Measurements from ENCODE around the gene BEAN1.

The BEAN1 gene

DNA sequence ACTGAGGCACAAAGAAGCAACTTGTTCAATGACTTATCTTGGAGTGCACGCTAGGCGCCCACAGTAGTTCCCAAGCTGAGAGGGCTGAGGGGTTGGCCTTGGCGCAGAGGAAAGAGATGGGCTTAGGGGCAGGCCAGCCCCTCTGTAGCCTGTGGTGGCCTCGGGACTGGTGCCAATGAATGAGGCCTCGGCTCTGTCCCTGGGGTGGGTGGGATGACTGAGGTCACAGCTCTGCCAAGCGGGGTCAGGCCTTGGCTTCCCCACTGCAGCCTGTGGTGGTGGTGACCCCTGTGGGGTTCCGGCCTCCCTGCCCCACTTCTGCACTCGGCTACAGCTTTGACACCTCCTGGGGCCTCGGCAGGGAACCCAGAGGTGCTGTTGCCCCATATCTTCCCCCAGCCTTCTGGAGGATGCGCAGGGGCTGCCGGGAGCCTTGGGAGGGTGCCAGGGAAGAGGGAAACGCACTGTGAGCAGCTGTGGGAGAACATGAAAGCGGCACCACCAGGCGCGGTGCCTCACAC, 46.0 kb downstream of the BEAN1 start:
- Histone ChIP-seq H3K4me3 (ENCODE audit: low read length) (no peak overlapping the region), H3K9ac (ENCODE audit: low read length) (no peak overlapping the region), H3K27me3 (ENCODE audit: control insufficient read depth, insufficient read depth, low read length) (peaks cover 4% of the 10 kb centered on the region), H3K4me1 (ENCODE audit: control insufficient read depth, insufficient read depth, low read length) (no peaks in the 10 kb centered on the region), H3K27ac (ENCODE audit: low read depth, low read length) (no peak overlapping the region), H3K36me3 (ENCODE audit: control insufficient read depth, insufficient read depth, low read length) (no peaks in the 10 kb centered on the region)

DNA sequence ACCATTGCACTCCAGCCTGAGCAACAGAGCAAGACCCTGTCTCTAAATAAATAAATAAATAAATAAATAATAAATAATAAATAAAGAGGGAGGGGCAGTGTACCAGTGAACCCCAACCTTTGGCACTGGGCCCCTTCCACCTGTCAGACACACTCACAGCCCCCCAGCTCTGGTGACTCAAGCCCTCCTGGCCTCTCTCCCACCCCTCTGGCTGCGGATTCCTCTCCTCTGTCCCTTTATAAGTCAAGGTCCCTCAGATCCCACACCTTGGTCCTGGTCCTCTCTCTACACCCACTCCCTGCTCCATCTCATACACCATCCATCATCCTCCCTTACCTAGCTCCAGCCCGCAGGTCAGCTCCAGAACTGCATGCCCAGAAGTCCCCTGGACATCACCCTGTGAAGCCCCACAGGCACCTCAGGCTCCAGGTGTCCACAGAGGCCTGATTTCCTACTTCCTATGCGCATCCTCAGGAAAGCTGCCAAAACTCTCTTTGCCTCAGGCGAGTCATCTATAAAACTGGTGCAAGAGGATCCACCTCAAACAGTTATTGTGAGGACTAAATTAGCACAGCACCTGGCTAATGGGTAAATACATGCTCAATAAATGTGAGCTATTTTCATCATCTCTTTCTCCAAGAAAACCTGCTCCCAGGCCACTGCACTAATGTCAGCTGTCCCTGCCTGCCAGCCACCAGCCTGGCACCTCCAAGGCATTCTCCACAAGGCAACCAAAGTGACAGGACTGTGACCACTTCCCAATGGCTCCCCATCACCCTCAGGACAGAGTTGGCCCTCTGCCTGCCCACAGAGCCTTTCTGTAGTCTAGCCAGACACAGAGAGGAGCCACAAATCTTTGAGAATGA, 46.8 kb downstream of the BEAN1 start:
- Histone ChIP-seq H3K4me3 (ENCODE audit: low read length) (no peak overlapping the region), H3K9ac (ENCODE audit: low read length) (no peak overlapping the region), H3K4me1 (ENCODE audit: control insufficient read depth, insufficient read depth, low read length) (no peaks in the 10 kb centered on the region), H3K36me3 (ENCODE audit: control insufficient read depth, insufficient read depth, low read length) (no peaks in the 10 kb centered on the region), H3K27me3 (ENCODE audit: control insufficient read depth, insufficient read depth, low read length) (peaks cover 4% of the 10 kb centered on the region), H3K27ac (ENCODE audit: low read depth, low read length) (no peak overlapping the region)

DNA sequence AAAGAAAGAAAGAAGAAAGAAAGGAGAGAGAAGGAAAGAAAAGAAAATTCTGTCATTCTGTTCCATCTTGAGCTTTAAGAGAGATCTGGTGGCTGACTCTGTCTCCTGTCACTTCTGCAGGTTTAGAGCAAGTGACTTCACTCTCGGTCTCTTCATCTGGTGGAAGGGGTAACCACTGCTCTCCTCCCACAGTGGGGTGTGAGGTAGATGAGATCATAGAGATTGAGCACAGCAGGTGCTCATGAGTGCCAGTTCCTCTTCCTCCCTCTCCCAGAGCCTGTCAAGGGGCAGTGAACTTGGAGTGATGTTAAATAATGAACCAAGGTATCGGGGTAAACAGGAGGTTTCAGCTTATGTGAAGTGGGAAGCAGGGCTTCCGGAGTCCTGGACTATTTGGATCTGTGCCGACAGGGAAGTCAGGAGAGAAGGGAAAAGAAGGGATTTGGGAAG, 47.7 kb downstream of the BEAN1 start:
- H3K4me1 ChIP-seq (ENCODE audit: control insufficient read depth, insufficient read depth, low read length), result no peaks in the 10 kb centered on the region
- no peaks in the 10 kb centered on the region for H3K36me3 ChIP-seq (ENCODE audit: control insufficient read depth, insufficient read depth, low read length)
- H3K27ac ChIP-seq (ENCODE audit: low read depth, low read length), result no peak overlapping the region
- no peaks in the 10 kb centered on the region for H3K27me3 ChIP-seq (ENCODE audit: control insufficient read depth, insufficient read depth, low read length)
- H3K9ac ChIP-seq (ENCODE audit: low read length), result no peak overlapping the region
- H3K4me3 ChIP-seq (ENCODE audit: low read length), result no peak overlapping the region

DNA sequence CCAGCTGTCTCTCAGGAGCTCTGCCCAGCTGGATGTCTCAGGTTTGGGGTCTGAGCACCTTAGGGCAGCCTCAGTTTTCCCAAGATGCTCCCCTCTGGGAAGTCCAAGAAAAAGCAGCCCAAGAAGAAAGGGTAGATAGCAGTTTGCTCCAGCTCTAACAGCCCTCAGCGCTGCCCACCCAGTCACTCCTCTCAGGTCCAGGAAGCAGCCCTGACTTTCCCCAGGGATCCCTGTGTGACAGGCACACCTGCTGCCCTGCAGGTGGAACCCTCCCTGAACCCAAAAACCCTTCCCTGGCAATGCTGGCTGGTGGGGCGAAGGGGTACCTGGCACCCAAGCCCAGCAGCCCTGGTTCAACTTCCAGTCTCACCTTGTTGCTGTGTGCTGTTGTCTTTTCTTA, 48.1 kb downstream of the BEAN1 start:
- Histone ChIP-seq H3K4me3 (ENCODE audit: low read length) (no peak overlapping the region), H3K36me3 (ENCODE audit: control insufficient read depth, insufficient read depth, low read length) (no peaks in the 10 kb centered on the region), H3K9ac (ENCODE audit: low read length) (no peak overlapping the region), H3K4me1 (ENCODE audit: control insufficient read depth, insufficient read depth, low read length) (no peaks in the 10 kb centered on the region), H3K27me3 (ENCODE audit: control insufficient read depth, insufficient read depth, low read length) (no peaks in the 10 kb centered on the region), H3K27ac (ENCODE audit: low read depth, low read length) (no peak overlapping the region)

DNA sequence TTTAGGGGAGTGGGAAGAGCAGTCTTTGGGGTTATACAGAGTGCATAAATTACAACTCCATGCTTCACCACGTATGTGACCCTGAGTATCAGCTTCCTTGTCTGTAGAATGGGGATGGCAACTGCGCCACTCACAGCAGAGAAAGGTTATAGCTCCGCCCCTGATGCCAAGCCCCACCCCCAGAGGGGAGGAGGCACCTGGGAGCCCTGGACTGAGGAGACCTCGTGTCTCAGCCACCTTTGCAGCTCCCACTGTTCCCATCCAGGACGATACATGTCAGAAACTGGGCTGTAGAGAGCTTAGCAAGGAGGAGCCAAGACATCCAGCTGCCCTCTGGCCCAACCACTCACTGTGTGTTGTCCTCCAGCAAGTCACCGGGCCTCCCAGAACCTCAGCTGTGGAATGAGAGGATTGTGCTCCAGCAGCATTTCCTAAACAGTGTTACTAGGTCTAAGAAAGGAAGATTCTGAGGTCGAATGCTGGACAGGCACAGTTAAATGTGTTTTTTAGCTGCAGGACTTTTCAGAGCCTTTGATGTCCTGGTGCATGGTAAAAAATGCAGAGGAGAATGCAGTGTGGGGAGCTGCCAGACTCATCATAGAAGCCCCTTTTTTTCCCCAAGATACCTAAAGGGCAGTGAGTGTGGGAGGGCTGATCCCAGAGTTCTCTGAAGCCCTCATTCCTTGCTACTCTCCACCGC, 49.4 kb downstream of the BEAN1 start:
- Histone ChIP-seq H3K4me3 (ENCODE audit: low read length) (no peak overlapping the region), H3K36me3 (ENCODE audit: control insufficient read depth, insufficient read depth, low read length) (no peaks in the 10 kb centered on the region), H3K27ac (ENCODE audit: low read depth, low read length) (no peak overlapping the region), H3K9ac (ENCODE audit: low read length) (no peak overlapping the region), H3K4me1 (ENCODE audit: control insufficient read depth, insufficient read depth, low read length) (no peaks in the 10 kb centered on the region), H3K27me3 (ENCODE audit: control insufficient read depth, insufficient read depth, low read length) (no peaks in the 10 kb centered on the region)

DNA sequence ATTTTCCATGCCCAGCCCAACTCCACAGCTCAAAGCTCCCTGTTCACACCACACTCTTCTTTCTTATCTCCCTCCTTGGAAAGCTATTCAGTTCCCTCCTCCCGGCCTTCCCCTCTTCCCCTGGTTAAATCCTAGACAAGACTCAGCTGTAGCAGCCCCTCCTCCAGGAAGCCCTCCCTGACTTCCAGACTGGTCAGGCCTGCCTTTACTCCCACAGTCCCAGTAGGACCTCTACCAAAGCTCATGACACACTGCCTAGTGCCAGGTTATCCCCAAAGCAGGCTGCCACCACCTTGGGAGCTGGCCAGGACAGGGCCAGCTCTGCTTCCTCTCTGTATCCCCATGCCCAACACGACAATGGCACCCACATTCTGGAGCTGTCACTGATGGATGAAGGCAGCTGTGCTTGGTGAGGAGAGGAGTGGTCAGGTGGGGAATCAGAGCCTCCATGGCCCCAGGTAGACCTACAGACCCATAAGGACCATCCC, 50.0 kb downstream of the BEAN1 start:
- Histone ChIP-seq H3K4me1 (ENCODE audit: control insufficient read depth, insufficient read depth, low read length) (no peaks in the 10 kb centered on the region), H3K27ac (ENCODE audit: low read depth, low read length) (no peak overlapping the region), H3K27me3 (ENCODE audit: control insufficient read depth, insufficient read depth, low read length) (no peaks in the 10 kb centered on the region), H3K4me3 (ENCODE audit: low read length) (no peak overlapping the region), H3K9ac (ENCODE audit: low read length) (no peak overlapping the region), H3K36me3 (ENCODE audit: control insufficient read depth, insufficient read depth, low read length) (no peaks in the 10 kb centered on the region)

DNA sequence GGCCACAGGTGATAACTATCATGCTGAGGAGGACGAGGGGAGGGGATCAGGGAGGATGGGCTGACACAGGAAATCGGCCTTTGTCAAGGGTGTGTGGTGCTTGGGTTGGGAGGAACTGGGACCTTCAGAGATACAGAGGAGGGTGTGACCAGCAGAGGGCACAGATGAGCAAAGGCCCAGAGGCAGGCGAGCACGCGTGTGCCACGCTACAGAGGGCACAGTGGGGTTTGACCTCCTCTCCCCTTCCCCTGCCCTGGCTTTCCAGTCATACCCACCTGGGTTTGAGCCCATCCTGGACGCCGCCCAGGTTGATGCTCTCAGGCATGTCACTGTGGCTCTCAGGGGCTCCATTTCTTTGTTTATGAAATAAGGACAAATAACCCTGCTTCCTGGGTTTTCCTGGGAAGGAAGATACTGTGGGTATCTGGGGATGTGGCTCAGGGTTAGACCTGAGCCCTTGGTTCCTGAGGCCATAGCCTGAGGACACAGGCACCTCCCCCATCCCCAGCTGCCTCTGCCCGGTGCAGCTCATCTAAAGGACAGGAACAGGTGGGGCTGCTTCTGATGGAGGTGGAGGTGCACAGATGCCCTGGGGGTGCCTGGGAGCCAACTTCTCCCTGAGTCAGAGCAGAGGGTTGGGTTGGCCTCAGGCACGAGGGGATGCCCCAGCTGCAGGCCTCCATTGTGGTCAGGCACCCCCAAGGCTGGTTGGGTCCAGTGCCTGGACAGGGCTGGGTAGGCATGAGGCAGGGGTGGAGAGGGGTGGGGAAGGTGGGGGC, 51.8 kb downstream of the BEAN1 start:
- no peaks in the 10 kb centered on the region for H3K36me3 ChIP-seq (ENCODE audit: control insufficient read depth, insufficient read depth, low read length)
- no peak overlapping the region for H3K27ac ChIP-seq (ENCODE audit: low read depth, low read length)
- no peaks in the 10 kb centered on the region for H3K27me3 ChIP-seq (ENCODE audit: control insufficient read depth, insufficient read depth, low read length)
- no peak overlapping the region for H3K4me3 ChIP-seq (ENCODE audit: low read length)
- no peaks in the 10 kb centered on the region for H3K4me1 ChIP-seq (ENCODE audit: control insufficient read depth, insufficient read depth, low read length)
- H3K9ac ChIP-seq (ENCODE audit: low read length), result no peak overlapping the region

DNA sequence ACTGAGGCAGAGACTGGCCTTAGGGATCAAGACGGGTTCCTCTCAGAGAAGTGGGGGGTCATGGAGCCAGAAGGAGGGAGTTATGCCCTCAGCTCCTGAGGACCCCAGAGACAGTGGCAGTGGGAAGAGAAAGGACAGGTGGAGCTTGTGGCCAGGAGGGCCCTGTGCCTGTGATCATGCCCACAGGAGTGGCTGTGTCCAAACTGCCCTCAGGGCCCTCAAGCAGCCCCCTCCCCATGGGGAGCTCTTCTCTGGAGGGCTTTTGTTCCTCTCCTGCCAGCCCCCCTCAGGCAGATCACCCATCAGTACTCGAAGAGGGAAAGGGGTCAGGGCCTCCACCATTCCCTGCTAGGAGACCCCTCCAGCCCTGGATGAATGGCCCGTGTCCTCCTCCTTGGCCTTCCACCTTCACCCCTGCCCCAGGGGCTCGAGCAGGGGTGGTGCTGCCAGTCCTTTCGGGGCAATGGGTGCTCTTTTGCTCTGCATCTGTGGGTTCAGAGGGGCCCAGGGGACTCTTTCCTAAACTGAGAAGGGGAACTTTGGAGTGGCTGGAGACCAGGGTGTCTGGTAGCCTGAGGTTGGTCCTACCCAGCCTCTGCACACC, 52.7 kb downstream of the BEAN1 start:
- Histone ChIP-seq H3K27ac (ENCODE audit: low read depth, low read length) (no peak overlapping the region), H3K36me3 (ENCODE audit: control insufficient read depth, insufficient read depth, low read length) (no peaks in the 10 kb centered on the region), H3K9ac (ENCODE audit: low read length) (no peak overlapping the region), H3K4me1 (ENCODE audit: control insufficient read depth, insufficient read depth, low read length) (no peaks in the 10 kb centered on the region), H3K27me3 (ENCODE audit: control insufficient read depth, insufficient read depth, low read length) (no peaks in the 10 kb centered on the region), H3K4me3 (ENCODE audit: low read length) (no peak overlapping the region)

DNA sequence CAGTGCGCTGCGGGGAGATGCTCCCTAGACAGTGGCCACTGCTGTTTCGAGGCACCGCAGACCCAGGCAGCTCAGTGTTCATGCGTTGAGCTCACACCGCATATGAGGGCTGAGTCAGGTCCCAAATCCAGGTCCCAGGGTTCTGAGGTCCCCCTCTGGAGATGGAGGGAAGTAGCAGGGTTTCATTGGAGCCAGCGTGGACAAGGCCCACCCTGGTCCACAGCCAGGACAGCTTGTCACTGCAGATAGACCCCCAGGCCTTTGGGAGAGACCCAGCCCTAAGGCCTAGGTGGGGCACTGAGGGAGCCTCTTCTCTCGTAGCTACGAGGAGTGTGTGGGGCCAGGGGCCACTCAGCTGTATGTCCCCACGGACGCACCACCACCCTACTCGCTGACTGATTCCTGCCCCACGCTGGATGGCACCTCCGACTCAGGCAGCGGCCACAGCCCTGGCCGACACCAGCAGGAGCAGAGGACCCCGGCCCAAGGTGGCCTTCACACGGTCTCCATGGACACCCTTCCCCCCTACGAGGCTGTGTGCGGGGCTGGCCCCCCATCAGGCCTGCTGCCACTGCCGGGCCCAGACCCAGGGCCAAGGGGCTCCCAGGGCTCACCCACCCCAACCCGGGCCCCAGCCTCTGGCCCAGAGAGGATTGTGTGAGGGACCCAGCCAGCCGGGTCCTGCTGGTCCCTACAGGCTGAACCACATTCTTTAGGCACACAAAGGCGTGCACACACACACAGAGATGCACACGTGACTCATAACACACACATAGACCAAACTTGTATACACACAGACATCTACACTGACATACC, 53.4 kb downstream of the BEAN1 start:
- Histone ChIP-seq H3K27ac (ENCODE audit: low read depth, low read length) (no peak overlapping the region), H3K4me1 (ENCODE audit: control insufficient read depth, insufficient read depth, low read length) (no peaks in the 10 kb centered on the region), H3K9ac (ENCODE audit: low read length) (no peak overlapping the region), H3K27me3 (ENCODE audit: control insufficient read depth, insufficient read depth, low read length) (no peaks in the 10 kb centered on the region), H3K4me3 (ENCODE audit: low read length) (no peak overlapping the region), H3K36me3 (ENCODE audit: control insufficient read depth, insufficient read depth, low read length) (no peaks in the 10 kb centered on the region)

DNA sequence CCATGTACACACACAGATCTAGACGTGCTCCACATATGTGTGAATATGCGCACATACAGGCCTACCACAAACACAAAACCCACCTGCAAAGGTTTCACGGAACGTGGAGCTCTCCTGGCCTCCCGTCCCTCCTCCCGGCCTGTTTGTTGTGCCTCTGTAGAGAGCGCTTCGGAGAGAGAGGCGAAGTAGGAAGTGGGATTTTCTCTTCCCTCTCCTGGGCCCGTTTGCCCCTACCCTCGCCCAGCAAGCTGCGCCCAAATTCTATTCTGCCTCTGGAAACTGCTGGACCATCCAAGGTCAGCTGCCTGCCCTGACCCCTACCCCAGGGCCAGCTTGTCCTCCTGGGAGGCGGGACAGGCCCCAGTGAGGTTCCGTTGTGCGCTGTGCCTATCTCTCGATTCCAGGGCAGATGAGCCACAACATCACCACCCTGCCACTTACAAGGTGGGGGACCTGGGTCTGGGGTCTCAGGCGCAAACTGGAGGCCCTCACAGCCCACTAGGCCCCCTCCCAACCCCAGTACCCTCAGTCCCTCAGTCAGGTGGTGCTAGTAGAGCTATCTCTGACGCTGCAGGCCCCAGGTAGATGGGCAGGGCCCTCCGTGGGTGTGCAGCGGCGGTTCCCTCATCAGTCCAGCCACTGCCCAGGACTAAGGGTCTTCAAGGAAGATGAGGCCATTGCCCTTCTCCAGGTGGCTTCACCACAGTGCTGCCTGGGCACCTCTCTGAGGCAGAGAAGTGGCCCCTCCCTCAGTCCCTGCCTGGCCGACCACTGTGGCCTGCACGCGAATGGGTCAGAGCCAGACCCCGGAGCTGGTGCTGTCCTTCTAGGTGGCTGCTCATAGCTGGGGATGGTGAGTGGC, 54.2 kb downstream of the BEAN1 start:
- no peak overlapping the region for H3K4me3 ChIP-seq (ENCODE audit: low read length)
- H3K27ac ChIP-seq (ENCODE audit: low read depth, low read length), result no peak overlapping the region
- H3K36me3 ChIP-seq (ENCODE audit: control insufficient read depth, insufficient read depth, low read length), result no peaks in the 10 kb centered on the region
- no peaks in the 10 kb centered on the region for H3K27me3 ChIP-seq (ENCODE audit: control insufficient read depth, insufficient read depth, low read length)
- H3K4me1 ChIP-seq (ENCODE audit: control insufficient read depth, insufficient read depth, low read length), result no peaks in the 10 kb centered on the region
- H3K9ac ChIP-seq (ENCODE audit: low read length), result no peak overlapping the region
